Measurements from ENCODE around the gene CHST15.

Gene CHST15

GRCh38 chr10:124008681-124009080 lies 84.7 kb downstream of the CHST15 start:
- DNase-seq: no peak

DNA sequence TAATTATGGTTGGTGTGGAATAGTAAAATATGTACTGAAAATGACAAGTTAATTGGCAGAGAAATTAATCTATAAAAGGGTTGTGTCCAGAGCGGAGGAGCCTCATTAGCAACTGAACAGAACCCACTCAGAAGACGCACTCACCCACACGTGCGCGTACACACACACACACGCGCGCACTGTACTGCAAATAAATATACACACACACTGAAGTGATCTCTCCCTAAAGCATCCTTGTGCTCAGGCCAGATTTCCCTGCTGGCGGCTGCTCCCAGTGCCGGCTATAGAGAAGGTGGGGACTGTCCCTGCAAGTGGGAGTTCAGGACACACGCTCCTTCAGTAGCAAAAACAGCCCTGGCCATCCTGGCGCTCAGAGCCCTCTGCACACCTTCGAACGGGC lies 85.2 kb downstream of the CHST15 start:
- DNase-seq: no peak

- no peak for DNase-seq
Observed at GRCh38 chr10:124007773-124008145, 85.6 kb downstream of the CHST15 start.

- no peak for DNase-seq
Observed at GRCh38 chr10:124007102-124007772, 86.2 kb downstream of the CHST15 start.

GRCh38 chr10:124006526-124006925 lies 86.9 kb downstream of the CHST15 start:
- DNase-seq: no peak

DNA sequence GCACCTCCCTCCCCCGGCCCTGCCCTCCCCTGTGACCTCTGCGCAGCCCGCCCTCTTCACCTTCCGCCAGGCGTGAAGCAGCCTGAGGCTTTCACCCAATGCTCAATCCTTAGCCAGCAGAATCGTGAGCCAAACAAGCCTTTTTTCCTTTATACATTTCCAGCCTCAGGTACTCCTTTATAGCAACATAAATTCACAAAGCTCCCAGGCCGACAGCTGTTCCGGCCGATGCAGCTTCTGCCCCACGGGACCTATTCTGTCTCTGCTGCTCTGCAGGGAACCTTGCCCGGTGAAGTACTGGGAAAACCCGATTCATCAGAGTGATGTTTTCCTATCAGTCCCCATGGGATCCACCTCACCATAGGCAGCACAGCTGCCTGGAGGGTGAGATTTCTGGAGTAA lies 87.4 kb downstream of the CHST15 start:
- no peak for DNase-seq

DNA sequence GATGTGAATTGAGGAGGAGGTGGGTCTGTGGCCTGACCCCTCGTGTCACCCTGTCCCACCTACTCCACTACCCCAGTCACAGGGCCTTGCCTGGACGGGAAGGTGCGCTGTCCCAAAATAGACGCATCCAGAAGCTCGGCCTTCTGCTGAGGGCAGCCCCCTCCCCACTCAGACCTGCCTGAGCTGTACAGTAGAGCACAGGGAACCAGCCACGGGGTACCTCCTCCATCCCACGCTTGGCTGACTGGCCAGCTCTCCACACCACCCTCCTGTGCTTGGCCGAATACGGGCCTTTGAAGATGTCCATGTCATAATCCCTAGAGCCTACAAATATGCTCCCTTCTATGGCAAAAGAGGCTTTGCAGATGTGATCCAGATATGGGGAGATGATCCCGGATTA lies 88.3 kb downstream of the CHST15 start:
- no peak for DNase-seq

- no peak for DNase-seq
Observed at GRCh38 chr10:124004663-124005004, 88.8 kb downstream of the CHST15 start.

DNA sequence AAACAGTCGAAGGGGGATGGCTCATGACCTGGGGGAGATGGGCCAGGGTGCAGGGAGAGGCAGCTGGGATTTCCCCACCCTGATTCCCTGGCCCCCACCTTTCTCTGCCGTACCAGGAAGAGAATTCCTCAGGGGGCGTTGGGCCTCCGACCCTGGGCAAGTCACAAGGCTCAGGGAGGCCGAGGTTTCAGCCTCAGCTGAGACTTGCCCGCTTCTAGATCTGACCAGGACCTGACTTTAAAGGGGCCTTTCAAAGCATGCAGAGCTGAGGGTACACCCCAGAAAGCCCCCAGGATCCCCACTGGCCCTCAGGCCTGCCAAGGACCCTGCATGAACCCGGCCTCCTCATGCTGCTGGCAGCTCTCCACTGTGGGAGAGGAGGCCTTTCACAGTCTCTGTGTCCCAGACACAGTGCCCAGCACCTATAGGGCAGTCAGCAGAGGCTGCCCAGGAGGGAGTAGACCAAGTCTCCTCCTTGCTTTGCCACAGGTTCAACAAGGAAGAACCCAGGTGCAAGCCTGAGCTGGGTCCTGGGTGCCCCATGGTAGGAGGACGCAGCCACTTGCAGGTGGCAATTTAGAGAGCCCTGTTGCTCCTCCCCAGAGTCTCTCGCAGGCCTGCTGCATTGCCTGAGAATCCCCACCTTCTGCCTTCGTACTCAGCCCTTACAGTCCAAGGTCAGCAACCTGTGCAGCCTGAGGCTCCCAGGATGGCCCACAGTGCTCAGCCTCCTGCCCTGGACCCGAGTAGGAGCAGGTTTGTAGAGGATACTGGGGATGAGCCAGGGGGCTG lies 89.3 kb downstream of the CHST15 start:
- no peak for DNase-seq

DNA sequence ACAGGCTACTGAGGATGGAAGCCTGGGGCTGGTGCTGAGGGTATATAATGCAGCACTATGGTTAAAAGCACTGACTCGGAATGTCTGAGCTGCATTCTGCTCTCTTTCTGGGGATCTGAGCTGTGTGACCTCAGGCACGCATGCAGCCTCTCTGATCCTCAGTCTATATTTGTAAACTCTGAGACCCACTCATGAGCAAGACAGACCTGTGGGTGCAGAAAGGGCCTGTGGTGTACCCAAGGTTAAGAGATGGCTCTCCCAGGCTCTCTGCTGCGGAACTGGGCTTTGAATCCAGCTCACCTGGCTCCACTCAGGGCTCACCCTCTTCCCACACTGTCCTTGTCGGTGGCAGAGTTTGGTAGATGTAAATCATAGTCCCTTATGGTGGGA lies 89.9 kb downstream of the CHST15 start:
- DNase-seq: no peak

GRCh38 chr10:124003070-124003419 lies 90.4 kb downstream of the CHST15 start:
- DNase-seq: no peak

DNA sequence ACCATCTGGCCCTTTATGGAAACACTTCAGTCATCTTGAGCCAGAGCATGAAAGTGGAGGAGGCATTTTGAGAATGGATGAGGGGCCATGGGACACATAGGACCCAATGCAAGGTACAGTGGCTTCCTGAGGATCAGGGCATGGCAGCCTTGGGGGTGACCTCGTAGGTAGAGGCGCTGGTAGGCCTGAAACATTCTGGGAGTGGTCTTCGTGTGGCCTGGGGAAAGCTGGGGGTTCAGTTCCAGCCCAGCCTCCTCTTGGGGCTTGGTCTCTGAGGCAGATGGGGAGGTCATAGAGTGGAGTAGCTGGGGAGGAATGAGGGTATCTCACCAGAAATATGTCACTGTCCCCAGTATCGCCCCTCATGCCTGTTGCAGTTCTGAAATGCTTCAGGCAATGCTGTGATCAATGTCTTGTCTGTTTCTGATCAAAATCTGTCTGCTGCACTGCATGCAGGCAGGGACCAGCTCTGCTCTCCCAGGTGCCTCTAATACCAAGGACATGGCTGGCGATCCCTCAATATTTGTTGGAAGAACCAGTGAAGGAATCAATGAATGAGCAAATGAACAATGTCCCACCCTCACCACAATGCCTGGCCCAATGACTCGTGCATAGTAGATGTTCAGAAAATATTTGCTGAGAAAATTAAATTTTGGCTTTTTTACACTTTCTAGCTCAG lies 90.9 kb downstream of the CHST15 start:
- no peak for DNase-seq

DNA sequence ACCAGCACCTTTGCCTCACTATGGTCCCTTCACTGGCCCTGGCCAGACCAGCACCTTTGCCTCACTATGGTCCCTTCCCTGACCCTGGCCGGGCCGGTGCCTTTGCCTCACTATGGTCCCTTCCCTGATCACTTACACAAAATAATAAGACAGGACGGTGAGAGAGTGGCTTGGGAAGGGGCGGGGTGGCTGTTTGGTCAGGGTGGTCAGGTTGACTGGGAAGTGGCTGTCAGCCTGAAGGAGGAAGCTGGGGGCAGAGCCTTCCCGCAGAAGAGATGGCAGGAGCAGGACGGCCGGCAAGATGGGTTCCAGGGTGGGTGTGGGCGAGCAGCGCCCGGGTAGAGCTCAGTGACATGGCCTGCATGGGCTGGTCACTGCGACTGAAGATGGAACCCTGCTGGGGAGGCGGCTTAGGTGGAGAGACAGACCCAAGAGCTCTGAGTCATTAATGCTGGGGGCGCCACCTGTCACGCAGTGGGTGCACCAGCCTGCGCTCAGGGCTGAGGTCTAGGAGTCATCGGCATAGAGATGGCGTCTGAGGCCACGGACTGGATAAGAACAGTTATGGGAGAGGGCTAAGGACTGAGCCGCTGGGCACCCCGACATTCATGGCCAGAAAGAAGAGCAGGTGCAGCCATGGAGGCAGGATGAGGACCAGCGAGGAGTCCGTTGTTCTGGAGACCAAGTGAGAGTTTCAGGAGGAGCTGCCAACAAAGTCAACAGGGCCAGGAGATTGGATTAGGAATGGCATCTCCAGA lies 91.8 kb downstream of the CHST15 start:
- no peak for DNase-seq

GRCh38 chr10:124000792-124001201 lies 92.6 kb downstream of the CHST15 start:
- no peak for DNase-seq

DNA sequence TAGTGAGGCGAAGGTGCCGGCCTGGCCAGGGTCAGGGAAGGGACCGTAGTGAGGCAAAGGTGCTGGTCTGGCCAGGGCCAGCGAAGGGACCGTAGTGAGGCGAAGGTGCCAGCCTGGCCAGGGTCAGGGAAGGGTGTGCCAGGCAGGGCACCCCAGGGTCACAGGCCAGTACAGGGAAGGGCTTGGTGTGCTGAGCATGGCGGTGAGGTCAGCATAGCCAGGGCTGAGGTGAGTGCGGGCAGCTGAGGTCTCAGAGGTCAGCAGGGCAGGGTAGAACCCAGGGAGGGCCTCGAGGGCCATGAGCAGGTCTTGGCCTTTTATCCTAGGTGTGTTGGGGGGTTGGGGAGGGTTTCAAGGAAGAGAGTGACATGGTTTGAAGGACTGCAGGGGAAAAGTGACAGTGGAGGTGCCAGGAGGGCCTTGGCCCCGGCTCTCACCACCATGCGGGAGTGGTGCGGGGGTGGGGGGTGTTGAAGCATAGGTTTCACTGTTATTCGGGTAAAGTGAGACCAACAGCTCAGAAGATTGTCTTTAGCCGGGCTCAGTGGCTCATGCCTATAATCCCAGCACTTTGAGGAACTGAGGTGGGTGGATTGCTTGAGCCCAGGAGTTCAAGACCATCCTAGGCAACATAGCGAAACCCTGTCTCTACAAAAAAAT lies 93.3 kb downstream of the CHST15 start:
- no peak for DNase-seq

DNA sequence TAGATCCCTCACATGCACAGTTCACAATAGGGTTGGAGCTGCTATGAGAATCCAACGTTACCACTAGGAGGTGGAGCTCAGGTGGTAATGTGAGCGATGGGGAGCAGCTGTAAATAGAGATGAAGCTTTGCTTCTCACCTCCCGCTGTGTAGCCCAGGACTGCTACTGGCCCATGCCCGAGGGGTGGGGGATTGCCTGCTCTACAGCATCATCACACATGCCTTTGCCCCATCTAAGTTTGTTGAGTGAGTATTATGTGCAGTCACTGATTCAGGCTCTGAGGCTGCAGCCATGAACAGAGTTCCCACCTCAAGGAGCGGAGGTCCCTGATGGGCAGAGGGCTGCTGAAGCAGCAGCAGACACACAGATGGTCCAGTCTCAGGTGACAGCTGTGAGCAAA lies 94.1 kb downstream of the CHST15 start:
- no peak for DNase-seq

GRCh38 chr10:123998197-123999141 lies 94.9 kb downstream of the CHST15 start:
- DNase-seq: no peak

GRCh38 chr10:123997486-123998196 lies 95.8 kb downstream of the CHST15 start:
- DNase-seq: peak; percentile 23 to 34

DNA sequence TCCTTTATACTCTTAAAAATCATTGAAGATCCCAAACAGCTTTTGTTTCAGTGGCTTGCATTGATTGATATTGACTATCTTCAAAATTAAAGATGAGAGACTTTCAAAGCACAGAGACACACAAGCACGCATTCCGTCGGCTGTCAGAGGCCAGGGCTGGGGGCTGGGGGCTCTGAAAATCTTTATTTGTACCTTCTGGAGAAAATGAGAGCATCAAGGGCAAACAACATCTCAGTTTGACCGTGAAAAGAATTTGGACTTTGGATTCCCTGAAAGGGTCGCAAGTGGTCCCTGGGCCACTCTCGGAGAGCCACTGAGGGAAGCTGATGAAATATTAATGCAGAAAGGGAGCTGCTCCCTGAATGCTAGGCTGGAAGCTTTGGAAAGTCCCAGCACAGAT lies 96.4 kb downstream of the CHST15 start:
- DNase-seq: no peak

- no peak for DNase-seq
Observed at GRCh38 chr10:123996302-123996701, 97.1 kb downstream of the CHST15 start.

Data from Kasumi-1 (cell line).